ENCODE results near the gene PLOD1.

- TF ChIP-seq EZH2phosphoT487 (IDR thresholded peaks at IDR 0.05; ENCODE audit: borderline replicate concordance, low read length) (no peak), CTCF (IDR thresholded peaks at IDR 0.05; ENCODE audit: low read depth, low read length, poor library complexity, severe bottlenecking) (no peak)
These were observed 36.1 kb downstream of the PLOD1 start for GRCh38 chr1:11970441-11971185.
